GM19025 (cell line): ENCODE measurements around the gene CSTB.

Source experiments
- ATAC-seq: cut with Tn5 transposase; IDR thresholded peaks from one replicate; pipeline ENCODE4 v1.9.1; 2021; ENCODE audit warnings: mild to moderate bottlenecking, low read depth, moderate library complexity; ENCODE audit not compliant: unreplicated experiment

CSTB gene

GRCh38 chr21:43811262-43812105 is 35.4 kb upstream of the CSTB start:
- ATAC-seq = no peak

- ATAC-seq = no peak
Measured at GRCh38 chr21:43810505-43811261, 34.6 kb upstream of the CSTB start.

GRCh38 chr21:43809853-43810504 is 33.9 kb upstream of the CSTB start:
- ATAC-seq = no peak

GRCh38 chr21:43809346-43809799 is 33.3 kb upstream of the CSTB start:
- ATAC-seq = no peak

GRCh38 chr21:43808832-43809251 is 32.7 kb upstream of the CSTB start:
- no peak for ATAC-seq

- no peak for ATAC-seq
Measured at GRCh38 chr21:43808367-43808766, 32.3 kb upstream of the CSTB start.

GRCh38 chr21:43806017-43806710 is 30.1 kb upstream of the CSTB start:
- no peak for ATAC-seq

- peak; percentile 83 for ATAC-seq
Measured at GRCh38 chr21:43805275-43805800, 29.2 kb upstream of the CSTB start.

- no peak for ATAC-seq
Measured at GRCh38 chr21:43803558-43804300, 27.6 kb upstream of the CSTB start.

GRCh38 chr21:43802713-43803313 is 26.7 kb upstream of the CSTB start:
- ATAC-seq = no peak

GRCh38 chr21:43801006-43801783 is 25.1 kb upstream of the CSTB start:
- no peak for ATAC-seq

- no peak for ATAC-seq
Measured at GRCh38 chr21:43800566-43800965, 24.5 kb upstream of the CSTB start.

- no peak for ATAC-seq
Measured at GRCh38 chr21:43800124-43800523, 24.0 kb upstream of the CSTB start.

GRCh38 chr21:43799301-43799840 is 23.3 kb upstream of the CSTB start:
- no peak for ATAC-seq

GRCh38 chr21:43797925-43798715 is 22.0 kb upstream of the CSTB start:
- ATAC-seq = no peak

- ATAC-seq = no peak
Measured at GRCh38 chr21:43797415-43797814, 21.3 kb upstream of the CSTB start.

GRCh38 chr21:43794857-43795256 is 18.7 kb upstream of the CSTB start:
- ATAC-seq = no peak
